ENCODE data around the gene GNA12.

The GNA12 gene

DNA sequence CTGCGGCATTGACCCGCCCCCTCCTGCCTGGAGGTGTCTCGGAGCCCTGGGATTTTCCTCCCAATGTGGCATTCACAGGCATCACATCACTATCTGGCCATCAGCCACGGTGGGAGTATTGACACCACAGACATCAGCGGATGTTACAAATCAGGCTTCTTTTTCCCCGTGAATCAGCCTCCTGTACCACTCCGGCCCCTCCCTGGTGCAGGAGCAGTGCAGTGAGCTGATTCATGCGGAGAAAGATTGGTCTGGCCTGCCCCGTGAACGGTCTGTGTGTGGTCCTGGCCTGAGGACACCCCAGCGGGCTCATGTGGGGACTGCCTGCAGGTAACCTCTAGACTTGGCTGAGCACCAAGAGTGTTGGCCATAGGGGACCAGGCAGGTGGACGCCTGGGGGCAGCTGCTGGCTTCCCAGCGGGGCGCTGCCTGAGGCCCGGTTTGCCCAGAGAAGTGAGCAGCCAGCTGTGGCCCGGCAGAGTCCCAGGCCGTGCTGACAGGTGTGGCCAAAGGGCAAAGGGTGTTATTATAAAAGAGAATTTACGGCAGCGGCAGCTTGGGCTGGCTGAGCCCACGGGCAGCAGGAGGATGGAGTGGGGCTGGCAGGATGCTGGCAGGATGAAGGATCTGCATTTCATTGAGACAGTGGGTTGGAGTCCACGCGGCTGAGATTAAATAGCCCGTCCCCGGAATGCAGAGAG is 32.1 kb upstream of the GNA12 start:
- H3K4me3 ChIP-seq (ENCODE audit: low read length), result no peak overlapping the region
- DNase-seq (ENCODE audit: low read depth), result peak; percentile 71

DNA sequence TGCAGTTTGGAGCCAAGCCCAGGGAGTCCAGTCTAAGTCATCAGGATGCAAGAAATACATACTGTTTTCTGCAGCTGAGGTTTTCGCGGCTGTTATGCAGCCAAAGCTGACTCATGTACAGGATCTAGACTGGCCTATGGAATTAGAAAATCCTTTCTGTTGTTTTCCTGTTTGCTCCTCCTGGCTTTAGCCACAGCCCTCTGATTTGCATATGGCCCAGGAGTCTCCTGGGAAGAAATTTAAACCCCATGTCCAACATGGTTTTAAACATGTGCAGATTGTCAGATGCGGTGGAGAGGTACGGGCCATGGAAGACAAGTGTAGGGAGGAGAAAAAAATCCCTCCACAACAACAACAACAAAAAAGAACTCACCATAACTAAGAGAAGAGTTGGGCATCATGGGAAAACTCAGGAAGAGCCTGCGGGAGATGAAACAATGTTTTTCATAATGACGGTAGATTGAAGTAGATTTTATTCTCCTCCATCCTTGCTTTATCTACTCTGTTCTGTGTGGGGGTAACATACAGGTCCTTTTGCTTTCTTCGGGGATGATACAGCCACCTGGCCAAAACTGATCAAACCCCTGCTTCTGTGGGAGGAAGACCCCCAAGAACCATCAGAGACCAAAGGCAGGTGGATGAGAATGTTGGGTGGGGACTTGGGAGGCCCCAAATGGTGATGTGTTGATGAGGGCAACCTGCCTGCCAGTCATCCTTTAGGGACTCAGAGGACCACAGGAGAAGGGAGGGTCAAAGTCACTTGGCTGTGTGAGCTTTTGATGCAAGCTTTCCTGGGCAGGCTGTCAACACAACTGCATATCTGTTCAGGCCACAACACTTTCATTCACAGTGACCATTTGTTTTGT is 29.8 kb upstream of the GNA12 start:
- H3K4me3 ChIP-seq (ENCODE audit: low read length), result no peak overlapping the region
- peak; percentile 87 for DNase-seq (ENCODE audit: low read depth)
- TF ChIP-seq, protein P1, sequence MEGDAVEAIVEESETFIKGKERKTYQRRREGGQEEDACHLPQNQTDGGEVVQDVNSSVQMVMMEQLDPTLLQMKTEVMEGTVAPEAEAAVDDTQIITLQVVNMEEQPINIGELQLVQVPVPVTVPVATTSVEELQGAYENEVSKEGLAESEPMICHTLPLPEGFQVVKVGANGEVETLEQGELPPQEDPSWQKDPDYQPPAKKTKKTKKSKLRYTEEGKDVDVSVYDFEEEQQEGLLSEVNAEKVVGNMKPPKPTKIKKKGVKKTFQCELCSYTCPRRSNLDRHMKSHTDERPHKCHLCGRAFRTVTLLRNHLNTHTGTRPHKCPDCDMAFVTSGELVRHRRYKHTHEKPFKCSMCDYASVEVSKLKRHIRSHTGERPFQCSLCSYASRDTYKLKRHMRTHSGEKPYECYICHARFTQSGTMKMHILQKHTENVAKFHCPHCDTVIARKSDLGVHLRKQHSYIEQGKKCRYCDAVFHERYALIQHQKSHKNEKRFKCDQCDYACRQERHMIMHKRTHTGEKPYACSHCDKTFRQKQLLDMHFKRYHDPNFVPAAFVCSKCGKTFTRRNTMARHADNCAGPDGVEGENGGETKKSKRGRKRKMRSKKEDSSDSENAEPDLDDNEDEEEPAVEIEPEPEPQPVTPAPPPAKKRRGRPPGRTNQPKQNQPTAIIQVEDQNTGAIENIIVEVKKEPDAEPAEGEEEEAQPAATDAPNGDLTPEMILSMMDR (conservative IDR thresholded peaks at IDR 0.05; ENCODE audit: low read length), result no peak

More for the DNA sequence above, 32.1 kb upstream of the GNA12 start:
- TF ChIP-seq, protein P1 (conservative IDR thresholded peaks at IDR 0.05; ENCODE audit: low read length), result no peak

DNA sequence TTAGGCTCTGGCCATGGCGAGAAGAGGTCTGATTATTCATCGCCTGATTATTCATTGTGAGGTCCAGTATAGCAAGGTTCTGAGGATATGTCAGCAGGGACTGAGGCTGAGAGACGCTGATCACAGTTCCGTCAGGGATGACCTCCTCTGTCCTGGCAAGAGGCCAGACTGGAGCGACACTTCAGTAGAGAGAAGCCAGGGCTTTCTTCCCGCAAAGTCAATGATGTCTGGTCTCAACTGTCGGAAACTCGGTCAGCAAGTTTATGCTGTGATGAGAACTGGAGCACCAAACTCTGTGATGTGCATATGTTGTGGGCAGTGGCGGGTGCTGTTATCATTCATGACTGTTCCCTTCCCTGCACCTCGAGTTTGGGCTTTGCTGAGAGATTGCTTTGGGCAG is 29.0 kb upstream of the GNA12 start:
- H3K4me3 ChIP-seq (ENCODE audit: low read length), result no peak overlapping the region
- no peak for DNase-seq (ENCODE audit: low read depth)
- TF ChIP-seq, protein P1 (conservative IDR thresholded peaks at IDR 0.05; ENCODE audit: low read length), result no peak

DNA sequence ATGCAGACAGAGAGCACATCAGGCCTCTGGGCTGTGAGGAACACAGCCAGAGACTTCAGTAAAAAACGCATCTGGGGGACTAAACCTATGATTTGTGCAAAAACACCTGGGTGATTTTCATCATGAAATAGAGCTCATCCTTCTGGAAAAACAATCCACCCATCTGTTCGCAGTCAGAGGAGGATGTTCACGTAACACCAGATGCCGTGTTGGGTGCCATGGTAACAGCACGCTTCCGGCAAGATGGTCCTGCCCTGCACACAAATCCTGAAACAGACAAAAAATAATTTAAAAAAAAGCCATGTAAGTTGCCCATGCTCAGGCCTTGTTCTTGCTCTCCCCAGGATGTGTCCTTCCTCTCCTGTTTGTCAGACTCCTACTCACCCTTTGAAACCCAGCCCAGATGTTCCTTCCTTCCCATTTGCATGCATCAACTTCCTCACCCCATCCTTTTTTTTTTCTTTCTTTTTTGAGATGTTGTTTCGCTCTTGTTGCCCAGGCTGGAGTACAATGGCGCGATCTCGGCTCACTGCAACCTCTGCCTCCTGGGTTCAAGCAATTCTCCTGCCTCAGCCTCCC is 28.3 kb upstream of the GNA12 start:
- TF ChIP-seq, protein P1 (conservative IDR thresholded peaks at IDR 0.05; ENCODE audit: low read length), result no peak
- DNase-seq (ENCODE audit: low read depth), result peak; percentile 33

DNA sequence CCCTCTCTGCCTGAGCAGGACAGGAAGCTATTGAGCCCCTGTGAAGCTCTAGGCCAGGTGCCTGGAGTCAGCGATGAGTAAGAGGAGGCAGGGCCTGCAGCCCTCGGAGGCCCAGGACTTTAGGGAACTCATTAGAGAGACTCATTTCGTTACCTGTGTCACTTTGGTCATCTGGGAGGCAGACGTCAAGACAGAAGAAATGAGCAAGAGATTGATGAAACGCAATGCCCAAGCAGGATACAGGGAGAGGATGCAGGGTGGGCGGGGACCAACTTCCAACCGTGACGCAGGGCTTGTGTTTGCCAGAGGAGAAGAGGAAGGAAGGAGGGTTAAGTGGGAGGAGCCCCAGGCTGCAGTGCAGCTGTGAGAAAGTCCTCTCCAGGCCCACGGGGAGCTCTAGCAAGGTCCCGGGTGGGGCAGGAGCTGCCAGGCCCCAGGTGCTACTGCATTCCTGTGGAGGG is 26.4 kb upstream of the GNA12 start:
- TF ChIP-seq, protein P1 (conservative IDR thresholded peaks at IDR 0.05; ENCODE audit: low read length), result no peak
- peak; percentile 52 for DNase-seq (ENCODE audit: low read depth)
- no peak overlapping the region for H3K4me3 ChIP-seq (ENCODE audit: low read length)

More for the DNA sequence above, 28.3 kb upstream of the GNA12 start:
- no peak overlapping the region for H3K4me3 ChIP-seq (ENCODE audit: low read length)

DNA sequence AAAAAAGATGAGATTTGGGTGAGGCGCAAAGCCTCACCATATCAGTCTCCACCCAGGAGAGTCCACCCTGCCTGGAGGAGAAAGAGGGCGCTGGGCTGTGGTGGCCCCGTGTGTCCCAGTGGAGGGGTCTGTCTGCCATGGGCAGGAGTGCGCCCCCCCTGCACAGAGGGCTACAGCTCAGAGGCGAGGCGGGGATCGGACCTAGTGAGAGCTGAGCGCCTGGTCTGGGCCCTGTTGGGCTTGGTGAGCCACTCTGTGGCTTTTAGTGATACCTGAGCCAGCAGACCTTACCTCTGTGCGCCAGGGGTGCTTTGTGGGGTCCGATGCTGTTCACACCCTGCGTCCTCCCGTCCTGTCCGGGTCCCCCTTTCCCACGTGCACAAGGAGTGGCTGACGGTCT is 25.9 kb upstream of the GNA12 start:
- TF ChIP-seq, protein P1 (conservative IDR thresholded peaks at IDR 0.05; ENCODE audit: low read length), result no peak
- no peak overlapping the region for H3K4me3 ChIP-seq (ENCODE audit: low read length)
- no peak for DNase-seq (ENCODE audit: low read depth)
